GM23248 (cell line): Measurements from ENCODE around the gene BRD4.

Source experiments
- EZH2 ChIP-seq: fragments of 200-600 bp; sonication (generic); IDR thresholded peaks from 2 replicates; pipeline ENCODE4 v1.6.1; 2018; ENCODE audit warnings: antibody characterized with exemption, mild to moderate bottlenecking; ENCODE audit not compliant: insufficient read depth, poor library complexity, severe bottlenecking
- EZH2phosphoT487 ChIP-seq: fragments of 200-600 bp; sonication (generic); IDR thresholded peaks from 2 replicates; pipeline ENCODE4 v1.6.1; 2018; ENCODE audit warnings: antibody characterized with exemption, moderate library complexity, mild to moderate bottlenecking, low read depth; ENCODE audit not compliant: insufficient read depth

DNA sequence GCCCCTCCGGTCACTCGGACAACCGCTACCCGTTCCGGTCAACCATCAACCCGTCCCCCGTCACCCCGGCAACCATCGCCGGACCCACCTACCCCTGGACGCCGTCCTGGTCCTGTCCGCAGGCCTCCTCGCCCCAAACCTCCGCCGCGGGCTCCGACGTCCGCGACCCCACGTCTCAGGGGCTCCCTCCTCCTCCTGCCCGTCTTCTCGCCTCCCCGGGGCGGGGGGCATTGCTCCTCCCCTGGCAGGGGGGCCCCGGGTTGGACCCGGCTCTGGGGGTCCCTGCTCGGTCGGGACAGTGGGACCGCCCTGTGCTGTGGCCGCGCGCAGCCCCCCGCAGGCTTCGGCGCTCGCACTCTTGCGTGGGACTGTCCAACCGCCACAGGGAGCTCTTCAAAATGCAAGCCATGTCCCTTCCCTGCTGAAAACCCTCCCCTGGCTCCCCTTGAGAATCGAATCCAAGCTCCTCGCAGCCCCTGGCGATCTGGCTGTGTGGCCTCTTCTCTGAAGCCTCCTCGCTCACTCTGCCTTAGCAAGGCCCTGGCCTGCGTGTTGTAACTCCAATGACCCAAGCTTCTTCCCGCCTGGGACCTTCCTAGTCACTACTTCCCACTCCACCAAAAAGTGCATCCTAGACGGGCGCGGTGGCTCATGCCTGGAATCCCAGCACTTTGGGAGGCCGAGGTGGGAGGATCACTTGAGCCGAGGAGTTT is 108.5 kb downstream of the BRD4 start:
- TF ChIP-seq EZH2phosphoT487 (no peak), EZH2 (no peak)
